ENCODE measurements around the gene PTPN7. TPM values are rescaled to one million over a fixed set of nuclear protein-coding genes. Genes with fewer than 3 reads are reported as not detected.

PTPN7 gene
- total and polyA plus RNA-seq, 8 donors: 1.0 to 11.7 (median 1.5) TPM

- peak in 1 of 4 donors; percentile 43 for DNase-seq
- no peak for ATAC-seq
- Histone ChIP-seq H3K36me3 (peaks cover 0 to 28% of the 10 kb centered on the region in 2 donors), H3K4me3 (no peak overlapping the region), H3K27ac (no peak overlapping the region), H3K9me3 (no peaks in the 10 kb centered on the region), H3K4me1 (peaks cover 11 to 75% of the 10 kb centered on the region in 2 donors), H3K27me3 (no peaks in the 10 kb centered on the region)
- intact Hi-C loops (cut with DNase I): no loop called here
- TF ChIP-seq CTCF (IDR thresholded peaks at IDR 0.05): no peak
Observed at GRCh38 chr1:202156590-202156989, 3.8 kb downstream of the PTPN7 start.

DNA sequence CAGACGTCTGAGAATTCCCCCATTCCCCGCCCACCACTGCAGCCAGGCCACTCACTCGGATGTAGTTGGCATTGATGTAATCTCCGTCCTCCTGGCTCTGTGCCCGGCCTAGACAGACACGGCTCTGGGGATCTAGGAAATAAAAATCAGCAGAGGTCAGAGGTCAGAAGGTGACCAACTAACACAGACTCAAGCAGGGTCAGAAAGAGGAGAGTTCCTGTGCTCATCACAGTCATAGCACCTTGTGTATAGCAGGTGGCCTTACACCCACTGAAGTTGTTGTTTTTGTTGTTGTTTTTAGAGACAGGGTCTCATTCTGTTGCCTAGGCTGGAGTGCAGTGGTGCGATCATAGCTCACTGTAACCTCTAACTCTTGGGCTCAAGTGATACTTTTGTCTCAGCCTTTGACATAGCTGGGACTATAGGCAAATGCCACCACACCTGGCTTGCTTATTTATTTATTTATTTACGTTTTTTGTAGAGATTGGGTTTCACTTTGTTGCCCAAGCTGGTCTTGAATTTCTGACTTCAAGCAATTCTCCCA lies 4.9 kb downstream of the PTPN7 start:
- Histone ChIP-seq H3K27ac (no peak overlapping the region), H3K4me3 (no peak overlapping the region), H3K4me1 (peaks cover 11 to 64% of the 10 kb centered on the region in 2 donors), H3K9me3 (no peaks in the 10 kb centered on the region), H3K36me3 (peaks cover 0 to 39% of the 10 kb centered on the region in 2 donors), H3K27me3 (no peaks in the 10 kb centered on the region)
- TF ChIP-seq CTCF (IDR thresholded peaks at IDR 0.05): no peak
- ATAC-seq (peak; percentile 56), DNase-seq (peak in 2 of 4 donors; percentile 82 to 83)
- intact Hi-C loops (cut with DNase I): no loop called here

DNA sequence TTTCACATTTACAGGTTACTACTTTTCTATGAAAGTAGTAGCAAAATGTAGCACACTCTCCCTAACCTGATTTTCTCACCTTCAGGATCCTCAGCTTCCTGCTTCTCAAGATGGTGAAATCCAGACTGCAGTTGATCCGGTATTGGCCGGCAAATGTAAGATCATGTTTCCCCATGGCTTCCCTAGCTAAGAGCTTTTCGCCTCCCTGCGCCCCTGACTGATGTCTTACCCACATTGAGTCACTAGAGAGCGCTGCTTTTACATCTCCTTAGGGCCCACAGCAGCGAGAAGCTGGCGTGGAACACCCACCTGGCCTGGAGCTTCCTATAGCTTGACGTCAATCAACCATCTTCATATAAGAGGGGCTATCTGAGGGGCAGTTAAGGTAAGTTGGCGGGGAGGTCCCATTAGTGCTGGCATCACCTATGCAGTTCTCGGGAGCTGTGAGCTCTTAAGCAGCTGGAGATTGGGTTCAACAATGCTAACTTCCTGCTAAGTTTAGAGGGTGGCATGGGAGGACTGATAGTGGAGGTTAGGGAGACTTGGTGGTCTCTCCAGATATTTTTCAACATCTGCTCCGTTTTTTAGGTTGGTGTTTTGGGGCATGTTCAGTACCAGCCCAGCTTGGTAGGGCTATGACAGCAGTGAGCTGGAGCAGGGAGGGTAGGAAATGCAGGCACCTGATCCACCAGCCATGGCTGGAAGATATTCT lies 5.5 kb downstream of the PTPN7 start:
- ATAC-seq: peak; percentile 91
- intact Hi-C loops (cut with DNase I): no loop called here
- Histone ChIP-seq H3K9me3 (no peaks in the 10 kb centered on the region), H3K4me3 (no peak overlapping the region), H3K27ac (peak overlapping the region in 1 of 2 donors; percentile 15), H3K36me3 (peaks cover 0 to 45% of the 10 kb centered on the region in 2 donors), H3K27me3 (no peaks in the 10 kb centered on the region), H3K4me1 (peaks cover 11 to 58% of the 10 kb centered on the region in 2 donors)
- DNase-seq: peak in 2 of 4 donors; percentile 77 to 79
- peak; percentile 29 to 44 for TF ChIP-seq CTCF (IDR thresholded peaks at IDR 0.05)

DNA sequence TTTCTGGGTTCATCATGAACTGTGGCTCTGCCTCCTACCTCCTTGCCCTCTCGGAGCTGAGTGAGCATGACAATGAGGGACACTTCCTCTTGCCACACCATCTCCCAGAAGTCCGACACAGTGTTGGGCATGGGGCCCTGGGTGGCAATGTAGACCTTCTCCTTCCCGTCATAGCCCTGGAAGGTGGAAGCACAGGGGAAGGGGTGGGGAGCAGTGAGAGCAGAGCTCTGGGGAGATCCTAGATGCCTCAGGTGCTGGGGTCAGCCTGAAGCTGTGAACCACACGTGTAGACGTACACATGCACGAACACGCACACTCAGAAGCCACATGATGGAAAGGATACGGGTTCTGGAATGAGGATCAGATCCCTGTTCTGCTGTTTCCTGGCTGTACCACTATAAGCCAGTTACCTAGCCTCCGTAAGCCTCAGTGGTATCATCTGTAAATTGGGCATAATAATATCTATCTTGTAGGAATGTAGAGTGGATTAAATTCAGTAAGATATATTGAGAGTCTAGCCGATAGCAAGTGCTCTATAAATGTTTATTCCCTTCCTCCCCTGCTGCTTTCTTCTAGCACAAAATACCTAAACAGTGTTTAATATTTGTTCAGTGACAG lies 6.1 kb downstream of the PTPN7 start:
- no peak for TF ChIP-seq CTCF (IDR thresholded peaks at IDR 0.05)
- DNase-seq (peak in 1 of 4 donors; percentile 24), ATAC-seq (no peak)
- Histone ChIP-seq H3K4me1 (peaks cover 11 to 51% of the 10 kb centered on the region in 2 donors), H3K4me3 (no peak overlapping the region), H3K9me3 (no peaks in the 10 kb centered on the region), H3K36me3 (peaks cover 0 to 51% of the 10 kb centered on the region in 2 donors), H3K27me3 (no peaks in the 10 kb centered on the region), H3K27ac (peak overlapping the region in 1 of 2 donors; percentile 15)
- intact Hi-C loops (cut with DNase I): no loop called here

- Histone ChIP-seq H3K4me3 (no peak overlapping the region), H3K36me3 (peaks cover 0 to 55% of the 10 kb centered on the region in 2 donors), H3K27ac (no peak overlapping the region), H3K27me3 (no peaks in the 10 kb centered on the region), H3K4me1 (peaks cover 11 to 42% of the 10 kb centered on the region in 2 donors), H3K9me3 (no peaks in the 10 kb centered on the region)
- intact Hi-C loops (cut with DNase I): no loop called here
- ATAC-seq (no peak), DNase-seq (no peak)
- TF ChIP-seq CTCF (IDR thresholded peaks at IDR 0.05): no peak
Observed at GRCh38 chr1:202153284-202153683, 7.1 kb downstream of the PTPN7 start.
